Activated T-cell treated with anti-CD3 and anti-CD28 coated beads, Interleukin-2, amount 50 U/mL, for 72 hours (primary cell): ENCODE measurements around the gene ATP8A1. TPM values are rescaled to one million over a fixed set of nuclear protein-coding genes. Genes with fewer than 3 reads are reported as not detected.

ENCODE experiments used
- ATAC-seq, 2 donors: fragments of 150-1000 bp; cut with Tn5 transposase; replicated peaks in 1 of 2; 2 replicates each; pipeline ENCODE4 v1.10.0; 2021; ENCODE audit warnings: moderate library complexity in 2 of 2, mild to moderate bottlenecking in 1 of 2
- DNase-seq, 2 donors: peaks; one replicate each; pipeline ENCODE4 v3.0.0; 2021 to 2022; ENCODE audit warnings: mixed read lengths in 1 of 2
- H3K27ac Mint-ChIP-seq: one replicate; pipeline ENCODE4 v1.8.0; 2022; ENCODE audit warnings: mild to moderate bottlenecking, moderate library complexity, mixed read lengths
- H3K27me3 Mint-ChIP-seq: one replicate; pipeline ENCODE4 v1.8.0; 2022; ENCODE audit warnings: low read depth, mixed read lengths
- H3K36me3 Mint-ChIP-seq, 2 donors: one replicate each; pipeline ENCODE4 v1.8.0; 2022; ENCODE audit warnings: mixed read lengths in 2 of 2, mild to moderate bottlenecking in 1 of 2; ENCODE audit not compliant: insufficient read depth in 2 of 2
- H3K4me1 Mint-ChIP-seq: one replicate; pipeline ENCODE4 v1.8.0; 2022; ENCODE audit warnings: low read depth, mixed read lengths
- H3K4me3 Mint-ChIP-seq, 2 donors: one replicate each; pipeline ENCODE4 v1.8.0; 2022; ENCODE audit warnings: mild to moderate bottlenecking in 2 of 2, mixed read lengths in 2 of 2, moderate library complexity in 2 of 2
- H3K9me3 Mint-ChIP-seq, 2 donors: one replicate each; pipeline ENCODE4 v1.8.0; 2022; ENCODE audit warnings: mixed read lengths in 2 of 2
- total RNA-seq, 2 donors: library from RNA; stranded (reverse); gene quantifications; one replicate each; pipeline ENCODE4 v1.2.3, GENCODE V29; 2022

ATP8A1 gene
- total RNA-seq, 2 donors from 2014 or later: 51.7 to 55.9 TPM

DNA sequence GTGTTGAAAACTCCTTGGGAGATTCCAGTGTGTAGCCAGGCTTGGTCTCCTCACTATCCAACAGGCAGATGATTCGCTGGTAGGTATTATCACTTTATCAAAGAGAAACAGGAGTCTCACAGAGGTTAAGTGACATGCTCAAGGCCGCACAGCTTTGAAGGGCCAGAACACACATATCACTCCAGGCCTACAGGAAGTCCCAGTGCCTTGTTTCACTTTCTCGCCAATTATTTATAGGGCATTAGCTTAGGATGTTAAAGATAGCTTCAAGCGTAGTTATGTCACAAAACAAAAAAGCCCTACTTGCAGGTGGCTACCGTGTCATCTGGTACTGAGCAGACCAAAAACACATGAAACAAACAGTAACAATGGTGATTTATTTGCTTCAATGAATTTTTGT lies 13.2 kb downstream of the ATP8A1 start:
- no peak overlapping the region for H3K27ac Mint-ChIP-seq

DNA sequence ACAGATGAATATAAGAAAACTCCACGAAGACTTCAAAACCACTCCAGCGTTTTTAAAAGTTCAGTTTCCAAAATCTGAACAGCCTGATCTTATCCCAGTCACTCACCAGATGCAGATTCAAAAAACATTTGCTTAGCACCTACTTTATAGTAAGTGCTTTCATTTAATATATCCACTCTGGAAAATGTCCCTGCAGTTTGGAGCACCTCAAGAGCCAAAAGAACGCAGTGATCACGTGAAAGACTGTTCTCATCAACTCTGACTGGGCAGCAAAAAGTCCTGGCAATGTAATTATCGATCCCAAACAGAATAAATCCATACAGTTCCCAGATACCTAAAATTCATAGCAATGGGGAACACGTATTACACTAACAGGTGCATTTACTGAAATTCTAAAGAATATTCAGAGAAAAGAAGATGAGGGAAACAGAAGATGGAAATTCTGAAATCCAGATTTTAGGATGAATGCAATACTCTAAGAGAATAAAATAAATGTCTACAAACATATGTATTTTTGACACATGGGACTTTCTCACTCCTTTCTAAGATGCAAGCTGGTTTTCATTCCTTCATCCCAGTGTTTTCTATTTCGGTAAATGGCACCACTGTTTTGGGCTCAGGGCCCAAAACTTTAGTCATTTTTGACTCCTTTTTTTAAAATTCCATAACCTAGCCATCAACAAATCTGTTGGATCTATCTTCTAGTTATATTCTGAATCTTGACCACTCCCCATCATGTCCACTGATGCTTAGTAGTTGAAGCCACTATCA lies 13.9 kb downstream of the ATP8A1 start:
- Mint-ChIP-seq H3K4me1 (peaks cover 86% of the 10 kb centered on the region), H3K27ac (no peak overlapping the region), H3K27me3 (no peaks in the 10 kb centered on the region), H3K9me3 (no peaks in the 10 kb centered on the region), H3K36me3 (no peaks in the 10 kb centered on the region), H3K4me3 (peak overlapping the region; percentile 77 to 78)
- DNase-seq: no peak
- ATAC-seq: no peak

More for the DNA sequence above, 13.2 kb downstream of the ATP8A1 start:
- ATAC-seq (no peak), DNase-seq (no peak)
- Mint-ChIP-seq H3K36me3 (no peaks in the 10 kb centered on the region), H3K27me3 (no peaks in the 10 kb centered on the region), H3K9me3 (no peaks in the 10 kb centered on the region), H3K4me1 (peaks cover 83% of the 10 kb centered on the region), H3K4me3 (peak overlapping the region in 1 of 2 donors; percentile 18)

GRCh38 chr4:42642101-42642797 lies 14.7 kb downstream of the ATP8A1 start:
- DNase-seq (peak; percentile 34 to 47), ATAC-seq (peak; percentile 75 to 80)
- Mint-ChIP-seq H3K36me3 (no peaks in the 10 kb centered on the region), H3K27me3 (no peaks in the 10 kb centered on the region), H3K9me3 (no peaks in the 10 kb centered on the region), H3K4me1 (peaks cover 89% of the 10 kb centered on the region), H3K4me3 (peak overlapping the region; percentile 77 to 78), H3K27ac (peak overlapping the region; percentile 89)

DNA sequence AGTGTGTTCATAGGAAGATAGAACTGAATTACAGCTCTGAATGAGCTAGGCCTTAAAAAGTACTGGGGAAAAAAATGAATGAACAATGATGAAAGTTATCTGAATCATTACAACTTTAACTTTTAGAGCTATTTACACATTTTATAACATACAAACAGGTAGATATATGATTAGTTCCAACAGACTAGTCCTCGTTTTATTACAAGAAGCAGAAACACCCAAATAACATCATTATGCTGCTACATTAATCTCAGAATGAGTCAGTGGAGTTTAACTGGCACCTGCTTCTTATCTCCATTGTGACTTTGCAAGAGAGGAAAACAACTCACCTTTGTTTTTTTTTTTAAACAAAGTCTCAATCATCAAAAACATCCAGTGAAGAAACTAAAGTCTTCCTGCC lies 15.2 kb downstream of the ATP8A1 start:
- Mint-ChIP-seq H3K9me3 (no peaks in the 10 kb centered on the region), H3K27ac (peak overlapping the region; percentile 89), H3K4me3 (peak overlapping the region; percentile 77 to 78), H3K4me1 (peaks cover 93% of the 10 kb centered on the region), H3K27me3 (no peaks in the 10 kb centered on the region), H3K36me3 (no peaks in the 10 kb centered on the region)
- ATAC-seq: peak; percentile 50 to 57
- no peak for DNase-seq

GRCh38 chr4:42641161-42641560 lies 15.7 kb downstream of the ATP8A1 start:
- H3K27ac Mint-ChIP-seq: peak overlapping the region; percentile 89
- peaks cover 93% of the 10 kb centered on the region for H3K4me1 Mint-ChIP-seq
- H3K36me3 Mint-ChIP-seq: no peaks in the 10 kb centered on the region
- no peaks in the 10 kb centered on the region for H3K9me3 Mint-ChIP-seq
- no peaks in the 10 kb centered on the region for H3K27me3 Mint-ChIP-seq
- H3K4me3 Mint-ChIP-seq: peak overlapping the region; percentile 77 to 78
- ATAC-seq (no peak), DNase-seq (no peak)

DNA sequence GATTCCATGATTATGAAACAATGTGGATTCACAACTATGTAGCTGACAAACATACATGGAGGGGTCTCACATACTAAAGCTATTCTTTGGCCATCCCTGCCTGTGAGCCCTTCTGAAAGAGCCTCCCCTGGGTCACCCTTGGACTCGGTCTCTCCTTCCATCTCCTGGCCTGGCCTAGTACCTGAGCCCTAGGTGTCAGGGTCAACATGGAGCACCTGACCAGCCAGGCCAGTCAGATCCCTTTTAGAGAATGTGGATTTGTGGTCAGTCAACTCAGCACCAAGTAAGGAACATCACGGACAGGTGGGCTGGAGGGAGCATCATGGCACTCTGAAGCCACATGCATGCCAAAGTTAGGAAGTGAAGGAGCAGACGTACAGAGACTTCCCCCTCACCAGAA lies 16.3 kb downstream of the ATP8A1 start:
- Mint-ChIP-seq H3K27ac (peak overlapping the region; percentile 89), H3K36me3 (no peaks in the 10 kb centered on the region), H3K4me3 (peak overlapping the region; percentile 52 to 77), H3K4me1 (peaks cover 91% of the 10 kb centered on the region), H3K27me3 (no peaks in the 10 kb centered on the region), H3K9me3 (no peaks in the 10 kb centered on the region)
- DNase-seq (no peak), ATAC-seq (no peak)

- H3K4me1 Mint-ChIP-seq: peaks cover 92% of the 10 kb centered on the region
- H3K9me3 Mint-ChIP-seq: no peaks in the 10 kb centered on the region
- H3K27me3 Mint-ChIP-seq: no peaks in the 10 kb centered on the region
- ATAC-seq (peak; percentile 50 to 64), DNase-seq (peak; percentile 46 to 54)
- peak overlapping the region; percentile 70 to 75 for H3K4me3 Mint-ChIP-seq
- H3K27ac Mint-ChIP-seq: peak overlapping the region; percentile 66
- no peaks in the 10 kb centered on the region for H3K36me3 Mint-ChIP-seq
Measured at GRCh38 chr4:42638993-42639392, 17.9 kb downstream of the ATP8A1 start.

- no peak for ATAC-seq
- no peaks in the 10 kb centered on the region for H3K9me3 Mint-ChIP-seq
- H3K36me3 Mint-ChIP-seq: no peaks in the 10 kb centered on the region
- peak overlapping the region; percentile 66 for H3K27ac Mint-ChIP-seq
- no peaks in the 10 kb centered on the region for H3K27me3 Mint-ChIP-seq
- no peak for DNase-seq
- peak overlapping the region in 1 of 2 donors; percentile 75 for H3K4me3 Mint-ChIP-seq
- H3K4me1 Mint-ChIP-seq: peaks cover 92% of the 10 kb centered on the region
Measured at GRCh38 chr4:42638321-42638720, 18.6 kb downstream of the ATP8A1 start.

DNA sequence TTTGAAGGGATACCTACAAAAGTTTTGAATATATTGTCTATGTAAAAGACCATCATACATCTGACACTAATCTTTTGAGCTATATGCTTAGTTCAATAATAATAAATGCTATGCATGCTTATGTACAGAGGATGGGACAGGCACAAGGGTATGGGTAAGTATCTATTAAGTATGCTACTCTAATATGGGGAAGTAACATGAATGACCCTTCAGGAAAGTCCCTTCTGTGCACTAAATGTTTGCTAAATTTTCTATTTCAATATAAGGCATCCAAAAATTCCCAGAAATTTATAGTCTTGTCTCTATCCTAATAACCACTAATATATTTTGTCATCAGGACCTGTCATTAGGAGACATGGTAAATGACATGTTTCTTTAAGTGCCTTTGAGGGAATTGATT lies 19.0 kb downstream of the ATP8A1 start:
- ATAC-seq (no peak), DNase-seq (no peak)
- Mint-ChIP-seq H3K9me3 (no peaks in the 10 kb centered on the region), H3K27me3 (no peaks in the 10 kb centered on the region), H3K36me3 (peaks cover 0 to under 1% of the 10 kb centered on the region in 2 donors), H3K27ac (no peak overlapping the region), H3K4me3 (peak overlapping the region in 1 of 2 donors; percentile 19), H3K4me1 (peaks cover 92% of the 10 kb centered on the region)

DNA sequence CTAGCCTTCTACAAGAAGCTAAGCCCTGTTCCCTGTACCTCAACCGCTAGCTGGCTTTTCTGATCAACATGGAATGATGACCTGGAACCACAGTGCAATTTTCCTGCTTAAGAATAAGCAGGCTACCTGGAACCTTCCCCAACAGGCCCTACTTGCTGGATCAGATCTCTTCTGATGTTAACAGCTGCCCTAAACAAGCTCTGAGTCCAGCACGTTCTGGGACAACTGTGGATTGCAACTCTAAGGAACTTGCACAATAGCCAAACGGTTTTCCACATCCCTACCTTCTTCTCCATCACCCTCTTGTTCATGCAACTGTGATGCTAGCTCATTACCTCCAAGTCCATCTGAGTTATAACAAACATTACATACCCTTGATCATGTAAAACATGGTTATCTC lies 19.8 kb downstream of the ATP8A1 start:
- peaks cover 0 to 2% of the 10 kb centered on the region in 2 donors for H3K36me3 Mint-ChIP-seq
- H3K27me3 Mint-ChIP-seq: no peaks in the 10 kb centered on the region
- H3K27ac Mint-ChIP-seq: no peak overlapping the region
- peak overlapping the region in 1 of 2 donors; percentile 6 for H3K4me3 Mint-ChIP-seq
- H3K9me3 Mint-ChIP-seq: no peaks in the 10 kb centered on the region
- H3K4me1 Mint-ChIP-seq: peaks cover 88% of the 10 kb centered on the region
- ATAC-seq (no peak), DNase-seq (no peak)

DNA sequence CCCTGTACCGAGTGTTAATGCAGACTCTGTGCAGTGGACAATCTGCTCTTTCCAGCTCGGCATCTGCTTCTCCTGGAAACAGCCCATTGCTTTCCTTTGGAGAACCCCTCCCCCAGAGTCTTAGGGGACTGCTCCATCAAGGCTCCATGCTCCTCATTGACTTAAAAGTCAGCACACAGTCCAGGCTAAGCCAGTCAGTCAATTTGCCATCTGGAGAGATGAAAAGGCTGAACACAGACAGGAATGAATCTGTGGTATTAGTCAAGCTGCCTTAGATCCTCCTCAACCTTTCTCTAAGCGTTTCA lies 20.3 kb downstream of the ATP8A1 start:
- Mint-ChIP-seq H3K4me1 (peaks cover 88% of the 10 kb centered on the region), H3K36me3 (peaks cover 0 to 7% of the 10 kb centered on the region in 2 donors), H3K27me3 (no peaks in the 10 kb centered on the region), H3K9me3 (no peaks in the 10 kb centered on the region), H3K27ac (no peak overlapping the region), H3K4me3 (no peak overlapping the region)
- DNase-seq (no peak), ATAC-seq (no peak)

DNA sequence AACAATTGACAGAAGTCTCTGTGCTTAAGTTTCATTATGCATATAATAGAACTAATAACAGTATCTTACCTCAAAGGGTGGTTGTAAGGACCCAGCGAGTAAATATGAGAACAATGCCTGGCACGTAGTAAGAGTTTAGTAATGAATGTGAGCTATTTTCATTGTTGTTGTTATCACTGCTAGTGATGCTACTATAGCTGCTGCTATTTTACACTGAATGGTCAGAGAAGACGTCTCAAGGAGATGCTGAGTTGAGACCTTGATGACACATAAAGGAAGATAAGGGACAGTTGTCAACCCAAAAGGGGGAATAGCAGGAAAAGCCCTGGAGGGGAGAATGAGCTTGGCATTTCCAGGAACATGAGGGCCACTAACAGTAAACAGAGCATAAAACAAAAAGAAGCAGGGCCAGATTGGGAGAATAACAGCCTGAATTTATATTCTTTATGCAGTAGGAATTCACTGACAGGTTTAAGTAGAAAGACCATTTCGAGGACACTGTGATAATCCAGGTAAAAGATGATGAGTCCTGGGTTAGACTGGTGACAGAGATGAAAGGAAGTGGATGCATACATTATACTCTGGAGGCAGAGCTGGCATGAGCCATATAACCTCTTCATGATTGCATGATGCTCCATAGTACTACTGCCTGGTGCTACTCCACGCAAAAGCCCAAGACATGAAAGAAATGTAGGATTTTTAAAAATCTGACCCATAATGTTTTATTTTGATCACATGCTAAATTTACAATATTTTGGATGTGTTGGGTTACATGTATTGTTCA lies 23.1 kb downstream of the ATP8A1 start:
- H3K27ac Mint-ChIP-seq: peak overlapping the region; percentile 94
- H3K4me3 Mint-ChIP-seq: peak overlapping the region; percentile 48 to 73
- no peak for DNase-seq
- H3K27me3 Mint-ChIP-seq: no peaks in the 10 kb centered on the region
- no peaks in the 10 kb centered on the region for H3K9me3 Mint-ChIP-seq
- H3K4me1 Mint-ChIP-seq: peaks cover 86% of the 10 kb centered on the region
- H3K36me3 Mint-ChIP-seq: peaks cover 0 to 8% of the 10 kb centered on the region in 2 donors
- ATAC-seq: peak; percentile 85 to 88
